Brain microvascular endothelial cell (primary cell): ENCODE data around the gene TNS1.

Experiments used
- DNase-seq: peaks from one replicate; pipeline ENCODE4 v3.0.0-alpha.2; 2020
- H3K27ac ChIP-seq: fragments of 250-450 bp; sonication (Bioruptor Pico); 2 replicates; pipeline ENCODE4 v1.5.1; 2020; ENCODE audit warnings: mild to moderate bottlenecking, moderate library complexity
- H3K27me3 ChIP-seq: fragments of 250-450 bp; sonication (Bioruptor Pico); replicated peaks from 2 replicates; pipeline ENCODE4 v1.5.1; 2020; ENCODE audit warnings: mild to moderate bottlenecking
- H3K36me3 ChIP-seq: fragments of 250-450 bp; sonication (Bioruptor Pico); replicated peaks from 2 replicates; pipeline ENCODE4 v1.5.1; 2020; ENCODE audit warnings: mild to moderate bottlenecking
- H3K4me3 ChIP-seq: 2 replicates; pipeline ENCODE4 v1.5.1; 2011; ENCODE audit warnings: low read depth, mild to moderate bottlenecking, control low read depth, low read length, moderate library complexity
- CTCF ChIP-seq: IDR thresholded peaks from 2 replicates; pipeline ENCODE4 v1.5.1; 2011; ENCODE audit warnings: low read depth, mild to moderate bottlenecking, moderate library complexity, low read length, control low read depth, inconsistent platforms; ENCODE audit errors: missing control alignments
- in situ Hi-C: cut with HindIII; loops from 2 replicates; pipeline ENCODE4 v1.10.0; 2017; ENCODE audit warnings: low sequenced_read_pairs, low pct_ligation_motif_present

Gene TNS1

DNA sequence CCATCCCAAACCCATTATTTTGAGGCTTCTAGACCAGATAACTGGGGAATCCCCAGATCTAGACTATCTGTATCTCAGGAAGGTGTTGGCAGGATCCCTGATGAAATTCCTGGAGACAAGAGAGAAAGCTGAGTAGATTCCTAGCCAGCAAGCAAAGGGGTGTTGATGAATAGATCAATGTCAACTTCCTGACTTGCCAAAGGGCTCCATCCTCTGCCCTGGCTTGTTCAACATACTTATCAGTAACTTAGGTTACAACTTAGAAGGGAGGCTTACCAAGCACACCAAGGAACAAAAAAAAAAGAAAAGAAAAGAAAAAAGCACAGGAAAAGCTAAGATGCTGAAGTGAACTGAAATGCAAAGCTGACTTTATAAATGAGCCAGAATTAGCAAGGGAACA is 53.3 kb downstream of the TNS1 start:
- in situ Hi-C loops = no loop called here
- no peak overlapping the region for H3K27ac ChIP-seq
- TF ChIP-seq CTCF = no peak
- H3K27me3 ChIP-seq = no peaks in the 10 kb centered on the region
- DNase-seq = no peak
- no peaks in the 10 kb centered on the region for H3K36me3 ChIP-seq
- H3K4me3 ChIP-seq = no peak overlapping the region

DNA sequence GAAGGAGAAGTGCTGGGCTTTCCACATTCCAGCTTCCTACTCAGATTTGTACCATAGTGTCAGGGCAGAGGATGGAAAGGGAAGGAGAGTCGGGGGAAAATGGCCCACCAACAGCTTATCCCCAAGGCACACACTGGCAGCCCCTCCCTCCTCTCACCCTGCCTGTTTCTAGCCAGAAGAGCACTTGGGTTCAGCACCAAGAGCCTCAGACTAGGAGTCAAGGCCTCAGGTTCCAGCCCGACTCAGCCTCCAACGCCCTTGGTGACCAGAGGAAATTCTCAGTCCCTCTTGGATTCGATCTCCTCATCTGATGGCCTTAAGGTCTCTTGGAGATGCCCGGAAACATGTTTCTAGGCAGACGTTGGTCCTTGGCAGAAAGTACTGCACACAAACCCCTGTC is 53.9 kb downstream of the TNS1 start:
- H3K27ac ChIP-seq = no peak overlapping the region
- no peaks in the 10 kb centered on the region for H3K36me3 ChIP-seq
- no peak for DNase-seq
- TF ChIP-seq CTCF = no peak
- in situ Hi-C loops = no loop called here
- H3K27me3 ChIP-seq = no peaks in the 10 kb centered on the region
- no peak overlapping the region for H3K4me3 ChIP-seq

DNA sequence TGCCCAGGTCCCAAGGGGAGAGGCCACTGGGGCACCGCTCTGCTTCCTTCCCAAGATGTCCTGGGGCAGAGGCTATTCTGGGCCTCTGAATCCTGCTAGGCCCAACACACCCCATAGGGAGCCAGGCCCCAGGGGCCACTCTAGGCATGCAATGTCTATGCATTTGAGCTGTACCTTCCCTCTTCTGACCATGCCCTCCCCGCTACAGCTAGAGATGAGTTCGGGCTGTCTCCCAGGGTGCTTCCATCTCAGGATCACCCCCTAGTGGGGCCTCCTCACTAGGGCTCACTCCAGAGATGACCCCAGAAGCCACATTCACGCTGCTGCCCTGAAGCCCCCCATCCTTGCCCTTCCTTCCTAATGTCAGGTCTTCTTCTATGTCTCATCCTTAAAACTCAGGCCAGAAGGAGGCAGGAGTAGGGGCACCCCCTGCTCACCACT is 54.4 kb downstream of the TNS1 start:
- H3K27ac ChIP-seq = no peak overlapping the region
- H3K4me3 ChIP-seq = no peak overlapping the region
- in situ Hi-C loops = no loop called here
- TF ChIP-seq CTCF = peak; percentile 13
- DNase-seq = no peak
- H3K27me3 ChIP-seq = no peaks in the 10 kb centered on the region
- H3K36me3 ChIP-seq = no peaks in the 10 kb centered on the region

DNA sequence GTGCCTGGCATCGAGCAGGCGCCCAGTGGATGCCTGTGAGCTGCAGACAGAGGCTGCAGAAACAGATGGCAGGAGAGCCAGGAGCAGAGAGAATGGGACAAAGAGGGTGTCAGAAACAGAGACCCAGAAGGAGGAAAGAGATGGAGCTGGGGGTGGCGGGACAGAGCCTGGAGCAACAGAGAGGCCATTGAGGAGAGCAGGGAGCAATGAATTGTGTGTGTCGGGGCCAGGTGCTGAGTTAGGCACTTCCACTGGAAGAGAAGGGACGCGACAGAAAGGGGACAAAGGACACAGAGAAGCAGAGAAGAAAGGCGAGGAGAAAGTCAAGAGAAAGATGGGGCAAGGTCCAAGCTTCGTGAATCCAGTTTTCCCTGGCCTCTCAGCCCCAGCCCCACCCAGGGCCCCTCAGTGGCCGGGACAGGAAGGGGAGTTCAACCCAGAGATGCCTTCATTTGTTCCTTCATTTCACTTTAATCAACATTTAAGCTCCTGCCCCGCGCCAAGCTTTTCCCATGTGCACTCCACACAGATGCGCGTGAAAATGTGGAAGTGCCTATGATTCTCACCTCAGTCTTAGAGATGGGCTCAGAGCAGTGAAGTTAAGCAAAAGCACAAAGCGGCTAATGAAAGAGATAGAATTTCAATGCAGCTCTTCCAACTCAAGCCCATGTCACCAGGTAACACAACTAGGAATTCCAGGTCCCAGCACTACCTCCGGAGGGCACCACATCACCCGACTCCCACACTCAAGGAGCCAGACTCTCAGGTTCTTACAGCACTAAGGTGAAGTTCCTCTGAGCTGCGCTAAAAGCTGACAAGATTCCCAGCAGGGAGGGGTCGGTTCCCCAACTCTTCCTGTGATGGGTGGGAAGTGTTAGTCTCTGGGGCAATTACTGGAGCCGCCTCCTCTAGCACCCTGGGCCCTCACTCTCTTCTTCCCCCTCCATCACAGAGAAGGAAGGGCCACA is 55.1 kb downstream of the TNS1 start:
- DNase-seq = no peak
- Histone ChIP-seq H3K27ac (no peak overlapping the region), H3K27me3 (no peaks in the 10 kb centered on the region), H3K36me3 (no peaks in the 10 kb centered on the region), H3K4me3 (no peak overlapping the region)
- in situ Hi-C loops = no loop called here
- peak; percentile 24 for TF ChIP-seq CTCF

DNA sequence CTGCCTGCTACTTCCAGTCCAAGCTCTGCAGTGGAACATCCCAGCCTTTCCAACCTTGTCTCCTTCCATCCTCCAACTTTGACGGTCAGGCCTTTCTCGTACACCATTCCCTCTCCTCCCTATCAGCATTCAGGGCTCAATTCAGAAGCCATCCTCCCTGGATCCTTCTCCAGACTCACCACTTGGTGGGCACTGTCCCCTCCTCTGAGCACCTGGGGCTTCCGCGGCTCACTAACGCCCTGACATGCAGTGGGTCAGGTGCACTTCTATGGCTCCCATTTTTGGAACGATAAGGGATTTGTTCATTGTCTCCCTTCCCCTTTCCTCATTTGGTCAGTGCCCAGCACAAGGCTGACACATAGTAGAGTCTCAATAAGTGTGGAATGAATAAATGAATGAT is 56.7 kb downstream of the TNS1 start:
- no peak for DNase-seq
- no peak for TF ChIP-seq CTCF
- Histone ChIP-seq H3K4me3 (no peak overlapping the region), H3K36me3 (no peaks in the 10 kb centered on the region), H3K27ac (no peak overlapping the region), H3K27me3 (no peaks in the 10 kb centered on the region)
- in situ Hi-C loops = no loop called here
